ENCODE measurements around the gene CXorf49.
"Not testable (repeated sequence)": the region's sequence is repeated elsewhere in the genome, so short reads cannot be mapped to it uniquely, and the experiment has no call there.

DNA sequence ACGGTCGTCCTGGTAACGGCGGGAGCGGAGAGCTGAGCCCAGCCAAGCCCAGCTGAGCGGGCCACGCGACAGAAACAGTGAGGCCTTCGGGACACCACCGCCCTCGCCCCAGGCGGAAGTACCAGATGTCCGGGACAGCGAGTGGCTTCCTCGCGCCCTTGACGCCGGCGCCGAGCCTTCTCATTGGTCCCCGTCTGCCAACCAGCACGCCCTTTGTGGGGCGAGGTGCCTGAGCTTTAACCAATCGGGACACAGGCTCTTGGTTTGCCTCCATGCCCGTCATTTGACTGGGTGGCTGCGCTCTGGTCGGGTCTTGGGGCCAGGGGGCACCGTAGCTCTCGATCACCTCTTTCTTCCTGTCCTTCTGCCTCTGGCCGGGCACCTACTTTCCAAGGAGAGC lies at the start of gene CXorf49:
- not testable (repeated sequence) for TF ChIP-seq POLR2AphosphoS5 (IDR thresholded peaks at IDR 0.05; ENCODE audit: low read depth, low read length); TAF1 (IDR thresholded peaks at IDR 0.05; ENCODE audit: borderline replicate concordance, insufficient read depth, low read length); SIN3A (IDR thresholded peaks at IDR 0.05; ENCODE audit: borderline replicate concordance, insufficient read depth, low read length)
- TF ChIP-seq, protein P1, sequence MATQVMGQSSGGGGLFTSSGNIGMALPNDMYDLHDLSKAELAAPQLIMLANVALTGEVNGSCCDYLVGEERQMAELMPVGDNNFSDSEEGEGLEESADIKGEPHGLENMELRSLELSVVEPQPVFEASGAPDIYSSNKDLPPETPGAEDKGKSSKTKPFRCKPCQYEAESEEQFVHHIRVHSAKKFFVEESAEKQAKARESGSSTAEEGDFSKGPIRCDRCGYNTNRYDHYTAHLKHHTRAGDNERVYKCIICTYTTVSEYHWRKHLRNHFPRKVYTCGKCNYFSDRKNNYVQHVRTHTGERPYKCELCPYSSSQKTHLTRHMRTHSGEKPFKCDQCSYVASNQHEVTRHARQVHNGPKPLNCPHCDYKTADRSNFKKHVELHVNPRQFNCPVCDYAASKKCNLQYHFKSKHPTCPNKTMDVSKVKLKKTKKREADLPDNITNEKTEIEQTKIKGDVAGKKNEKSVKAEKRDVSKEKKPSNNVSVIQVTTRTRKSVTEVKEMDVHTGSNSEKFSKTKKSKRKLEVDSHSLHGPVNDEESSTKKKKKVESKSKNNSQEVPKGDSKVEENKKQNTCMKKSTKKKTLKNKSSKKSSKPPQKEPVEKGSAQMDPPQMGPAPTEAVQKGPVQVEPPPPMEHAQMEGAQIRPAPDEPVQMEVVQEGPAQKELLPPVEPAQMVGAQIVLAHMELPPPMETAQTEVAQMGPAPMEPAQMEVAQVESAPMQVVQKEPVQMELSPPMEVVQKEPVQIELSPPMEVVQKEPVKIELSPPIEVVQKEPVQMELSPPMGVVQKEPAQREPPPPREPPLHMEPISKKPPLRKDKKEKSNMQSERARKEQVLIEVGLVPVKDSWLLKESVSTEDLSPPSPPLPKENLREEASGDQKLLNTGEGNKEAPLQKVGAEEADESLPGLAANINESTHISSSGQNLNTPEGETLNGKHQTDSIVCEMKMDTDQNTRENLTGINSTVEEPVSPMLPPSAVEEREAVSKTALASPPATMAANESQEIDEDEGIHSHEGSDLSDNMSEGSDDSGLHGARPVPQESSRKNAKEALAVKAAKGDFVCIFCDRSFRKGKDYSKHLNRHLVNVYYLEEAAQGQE (IDR thresholded peaks at IDR 0.05; ENCODE audit: insufficient read depth in 1 of 2, low read depth in 2 of 2, low read length in 2 of 2), result not testable (repeated sequence)
